GM21529 (cell line): ENCODE results near the gene ARMC10.
"Not testable (repeated sequence)": the region's sequence is repeated elsewhere in the genome, so short reads cannot be mapped to it uniquely, and the experiment has no call there.

Experiments used
- ATAC-seq: cut with Tn5 transposase; IDR thresholded peaks from one replicate; pipeline ENCODE4 v1.9.1; 2021; ENCODE audit not compliant: unreplicated experiment

The ARMC10 gene

DNA sequence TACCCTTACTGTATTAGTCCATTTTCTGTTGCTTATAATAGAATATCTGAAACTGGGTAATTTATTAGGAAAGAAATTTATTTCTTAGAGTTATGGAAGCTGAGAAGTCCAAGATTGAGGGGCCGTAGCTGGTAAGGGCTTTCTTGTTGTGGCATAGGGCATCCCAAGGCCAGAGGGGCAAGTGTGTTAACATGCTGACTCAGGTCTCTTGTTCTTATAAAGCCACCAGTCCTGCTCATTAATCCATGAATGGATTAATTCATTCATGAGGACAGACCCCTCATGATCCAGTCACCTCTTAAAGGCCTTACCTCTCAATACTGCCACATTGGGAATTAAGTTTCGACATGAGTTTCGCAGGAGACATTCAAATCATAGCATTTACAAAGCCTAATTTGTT is 2.4 kb downstream of the ARMC10 start:
- ATAC-seq, result no peak

GRCh38 chr7:103078226-103078625 is 3.3 kb downstream of the ARMC10 start:
- ATAC-seq, result not testable (repeated sequence)

DNA sequence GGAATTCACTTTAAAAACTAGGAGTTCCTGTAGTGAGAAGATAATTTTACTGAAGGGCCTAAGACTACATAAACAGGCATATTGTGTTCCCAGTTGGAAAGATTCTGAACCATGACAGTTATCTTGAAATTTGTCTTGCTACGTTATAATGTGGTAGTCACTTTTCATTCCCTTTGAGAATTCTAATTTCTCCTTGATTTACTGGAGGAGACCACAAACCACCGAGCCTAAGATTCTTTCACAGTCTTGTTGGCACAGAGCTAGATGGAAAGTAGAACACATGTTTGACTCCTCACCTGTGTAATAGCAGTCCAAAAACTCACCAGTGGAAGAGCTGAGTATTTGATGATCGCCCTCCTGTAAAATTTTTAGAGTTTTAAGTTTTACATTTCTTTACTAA is 4.9 kb downstream of the ARMC10 start:
- ATAC-seq, result no peak

- no peak for ATAC-seq
These were observed 6.0 kb downstream of the ARMC10 start for GRCh38 chr7:103080923-103081322.

DNA sequence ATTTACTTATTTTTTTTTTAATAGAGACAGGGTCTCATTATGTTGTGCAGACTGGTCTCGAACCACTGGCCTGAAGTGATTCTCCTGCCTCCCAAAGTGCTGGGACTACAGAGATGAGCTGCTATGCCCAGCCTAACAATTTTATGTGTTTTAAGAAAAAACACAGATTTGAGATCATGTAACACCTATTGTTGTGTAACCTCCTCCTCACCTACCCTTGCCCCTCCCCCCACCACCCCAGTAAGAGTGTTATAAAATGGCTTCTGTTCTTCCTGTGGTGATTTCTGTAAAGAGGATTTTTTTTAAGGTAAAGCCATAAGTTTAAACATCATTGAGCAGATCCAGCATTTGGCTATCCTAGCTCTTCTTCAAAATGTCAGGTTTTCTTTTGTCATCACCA is 7.6 kb downstream of the ARMC10 start:
- ATAC-seq, result no peak

GRCh38 chr7:103083210-103083609 is 8.3 kb downstream of the ARMC10 start:
- ATAC-seq, result no peak

- not testable (repeated sequence) for ATAC-seq
These were observed 17.4 kb downstream of the ARMC10 start for GRCh38 chr7:103092321-103092720.

- ATAC-seq, result no peak
These were observed 18.5 kb downstream of the ARMC10 start for GRCh38 chr7:103093429-103093828.

GRCh38 chr7:103094102-103094501 is 19.2 kb downstream of the ARMC10 start:
- no peak for ATAC-seq

DNA sequence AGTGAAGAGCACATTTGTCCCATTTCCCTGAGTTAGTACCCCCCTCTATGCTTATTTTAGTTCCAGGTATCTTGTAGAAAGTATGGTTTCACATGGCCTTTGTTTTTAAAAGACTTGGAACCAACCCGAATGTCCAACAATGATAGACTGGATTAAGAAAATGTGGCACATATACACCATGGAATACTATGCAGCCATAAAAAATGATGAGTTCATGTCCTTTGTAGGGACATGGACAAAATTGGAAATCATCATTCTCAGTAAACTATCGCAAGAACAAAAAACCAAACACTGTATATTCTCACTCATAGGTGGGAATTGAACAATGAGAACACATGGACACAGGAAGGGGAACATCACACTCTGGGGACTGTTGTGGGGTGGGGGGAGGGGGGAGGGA is 20.6 kb downstream of the ARMC10 start:
- ATAC-seq, result not testable (repeated sequence)

DNA sequence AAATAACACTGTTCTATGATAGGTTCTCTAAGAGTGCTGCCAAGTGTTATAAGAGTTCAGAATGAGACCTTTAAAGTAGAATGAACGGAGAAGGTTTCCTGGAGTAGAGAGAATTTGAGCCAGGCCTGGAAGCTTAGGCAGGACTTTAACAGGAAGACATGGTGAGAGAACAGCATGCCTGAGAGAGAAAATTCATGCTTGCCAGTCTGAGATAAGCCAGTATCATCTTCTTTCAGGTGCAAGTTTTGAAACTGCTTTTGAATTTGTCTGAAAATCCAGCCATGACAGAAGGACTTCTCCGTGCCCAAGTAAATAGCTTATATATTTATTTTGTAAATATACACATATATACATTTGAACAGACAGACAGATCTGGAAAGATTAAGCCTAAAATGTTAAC is 22.1 kb downstream of the ARMC10 start:
- no peak for ATAC-seq

- ATAC-seq, result no peak
These were observed 25.4 kb downstream of the ARMC10 start for GRCh38 chr7:103100348-103100747.

DNA sequence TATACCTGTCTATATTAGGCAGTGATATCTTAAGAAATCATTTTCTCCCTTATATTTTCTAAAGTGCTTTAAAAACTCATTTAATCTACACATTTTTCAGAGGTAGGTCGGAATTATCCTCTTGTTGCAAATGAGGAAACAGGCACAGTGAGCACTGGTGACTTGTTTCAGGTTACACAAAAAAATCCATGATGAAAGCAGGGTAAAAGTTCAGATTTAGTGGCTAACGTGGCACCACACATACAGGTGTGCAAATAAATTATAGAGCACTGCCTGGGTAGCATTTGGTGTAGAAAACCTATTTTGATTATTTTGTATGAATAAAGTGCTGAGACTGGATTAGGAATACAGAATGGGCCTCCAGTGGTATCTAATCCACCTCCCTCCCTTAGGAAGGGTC is 26.6 kb downstream of the ARMC10 start:
- no peak for ATAC-seq

- no peak for ATAC-seq
These were observed 31.2 kb downstream of the ARMC10 start for GRCh38 chr7:103106005-103106702.

DNA sequence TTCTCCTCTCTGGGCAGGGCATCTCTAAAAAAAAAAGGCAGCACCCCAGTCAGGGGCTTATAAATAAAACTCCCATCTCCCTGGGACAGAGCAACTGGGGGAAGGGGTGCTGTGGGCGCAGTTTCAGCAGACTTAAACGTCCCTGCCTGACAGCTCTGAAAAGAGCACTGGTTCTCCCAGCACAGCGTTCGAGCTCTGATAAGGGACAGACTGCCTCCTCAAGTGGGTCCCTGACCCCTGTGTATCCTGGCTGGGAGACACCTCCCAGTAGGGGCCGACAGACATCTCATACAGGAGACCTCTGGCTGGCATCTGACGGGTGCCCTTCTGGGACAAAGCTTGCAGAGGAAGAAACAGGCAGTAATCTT is 31.7 kb downstream of the ARMC10 start:
- not testable (repeated sequence) for ATAC-seq

DNA sequence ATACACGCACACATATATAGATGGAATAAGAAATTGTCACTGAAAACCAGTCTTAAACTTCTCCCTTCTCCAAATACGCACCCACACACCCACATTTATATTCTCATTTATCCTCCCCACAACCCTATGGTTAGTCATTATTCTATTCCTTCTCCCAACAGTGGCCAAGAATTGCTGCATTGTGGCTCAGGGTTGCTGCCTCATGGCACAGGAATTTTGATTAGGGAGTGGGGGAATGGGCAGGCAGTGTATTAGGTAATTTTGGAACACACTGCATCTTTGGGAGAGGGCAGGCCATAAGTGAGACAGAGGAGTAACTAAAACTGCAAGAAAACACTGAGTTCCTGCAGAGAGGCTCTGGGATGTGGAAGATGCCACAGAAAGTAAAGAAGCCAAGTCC is 38.2 kb downstream of the ARMC10 start:
- ATAC-seq, result no peak

GRCh38 chr7:103114576-103115008 is 39.7 kb downstream of the ARMC10 start:
- no peak for ATAC-seq

DNA sequence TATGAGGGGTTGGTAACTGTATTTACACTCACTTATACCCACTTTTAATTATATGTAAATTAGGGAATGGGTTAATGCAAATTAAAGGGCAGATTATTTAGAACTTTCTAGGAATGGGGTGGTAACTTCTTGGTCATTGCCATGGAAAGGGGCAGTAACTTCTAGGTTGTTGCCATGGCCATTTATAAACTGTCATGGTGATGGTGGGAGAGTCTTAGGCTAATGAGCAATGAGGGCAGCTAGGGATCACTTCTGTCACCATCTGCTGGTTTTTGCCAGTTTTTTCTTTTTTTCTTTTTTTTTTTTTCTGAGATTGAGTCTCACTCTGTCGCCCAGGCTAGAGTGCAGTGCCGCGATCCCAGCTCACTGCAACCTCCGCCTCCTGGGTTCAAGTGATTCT is 40.8 kb downstream of the ARMC10 start:
- no peak for ATAC-seq

- no peak for ATAC-seq
These were observed 41.6 kb downstream of the ARMC10 start for GRCh38 chr7:103116511-103116910.

DNA sequence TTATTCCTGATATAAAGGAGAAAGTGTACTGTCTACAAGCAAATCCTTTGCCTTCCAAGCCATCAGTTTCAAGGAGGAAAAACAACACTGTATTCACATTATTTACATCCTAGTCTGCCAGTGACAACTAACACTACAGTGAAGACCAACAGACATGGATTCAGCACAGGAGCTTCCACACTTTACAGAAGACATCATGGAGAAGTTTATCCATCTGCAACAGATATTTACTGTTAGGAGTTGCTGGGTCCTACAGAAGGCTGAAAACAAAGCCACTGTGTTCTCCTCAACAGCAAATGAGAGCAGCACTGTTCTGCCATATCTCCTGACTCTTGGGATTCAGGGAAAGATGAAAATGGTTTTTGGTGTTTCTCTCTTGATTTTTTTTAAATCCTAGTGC is 42.1 kb downstream of the ARMC10 start:
- ATAC-seq, result no peak

GRCh38 chr7:103117465-103117864 is 42.5 kb downstream of the ARMC10 start:
- no peak for ATAC-seq

GRCh38 chr7:103119791-103120291 is 44.9 kb downstream of the ARMC10 start:
- ATAC-seq, result no peak

- no peak for ATAC-seq
These were observed 45.4 kb downstream of the ARMC10 start for GRCh38 chr7:103120362-103120761.
